ENCODE data around the gene ZBTB20.

ZBTB20 gene

DNA sequence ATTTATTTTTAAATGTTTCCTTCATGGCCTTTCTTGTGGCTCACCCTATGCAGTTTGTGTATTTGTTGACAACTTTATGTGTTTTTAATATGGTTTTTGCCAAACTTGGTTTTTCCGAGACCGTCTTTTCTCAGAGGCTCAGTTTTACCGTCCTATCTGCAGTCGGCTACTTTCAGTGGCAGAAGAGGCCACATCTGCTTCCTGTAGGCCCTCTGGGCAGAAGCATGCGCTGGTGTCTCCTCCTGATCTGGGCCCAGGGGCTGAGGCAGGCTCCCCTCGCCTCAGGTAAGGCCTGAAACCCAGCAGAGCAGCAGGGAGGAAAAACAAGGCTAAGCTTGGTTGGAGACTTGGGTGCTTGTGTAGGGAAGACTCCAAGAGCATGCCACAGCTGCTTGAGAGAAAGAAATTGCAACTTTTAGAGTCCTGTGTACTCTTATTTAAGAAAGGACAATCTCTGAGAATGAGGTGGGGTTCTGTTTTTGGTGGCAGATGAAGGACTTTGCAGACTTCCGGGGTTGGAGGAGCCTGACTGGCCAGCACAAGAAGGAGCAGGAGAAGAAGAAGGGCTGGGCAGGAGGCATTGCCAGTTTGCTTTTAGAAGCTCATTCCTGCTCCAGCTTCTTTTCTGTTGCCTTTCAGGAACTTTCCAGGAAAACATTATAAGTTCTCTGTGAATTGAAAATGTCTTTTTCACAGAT is 853.1 kb downstream of the ZBTB20 start, which contains the start of gene TIGIT:
TSS of gene TIGIT (plus strand) at position 191 of the 698 bp plus-strand sequence. CDS start at position 225, 34 bp downstream.
- no peak for DNase-seq (ENCODE audit: low read depth)

DNA sequence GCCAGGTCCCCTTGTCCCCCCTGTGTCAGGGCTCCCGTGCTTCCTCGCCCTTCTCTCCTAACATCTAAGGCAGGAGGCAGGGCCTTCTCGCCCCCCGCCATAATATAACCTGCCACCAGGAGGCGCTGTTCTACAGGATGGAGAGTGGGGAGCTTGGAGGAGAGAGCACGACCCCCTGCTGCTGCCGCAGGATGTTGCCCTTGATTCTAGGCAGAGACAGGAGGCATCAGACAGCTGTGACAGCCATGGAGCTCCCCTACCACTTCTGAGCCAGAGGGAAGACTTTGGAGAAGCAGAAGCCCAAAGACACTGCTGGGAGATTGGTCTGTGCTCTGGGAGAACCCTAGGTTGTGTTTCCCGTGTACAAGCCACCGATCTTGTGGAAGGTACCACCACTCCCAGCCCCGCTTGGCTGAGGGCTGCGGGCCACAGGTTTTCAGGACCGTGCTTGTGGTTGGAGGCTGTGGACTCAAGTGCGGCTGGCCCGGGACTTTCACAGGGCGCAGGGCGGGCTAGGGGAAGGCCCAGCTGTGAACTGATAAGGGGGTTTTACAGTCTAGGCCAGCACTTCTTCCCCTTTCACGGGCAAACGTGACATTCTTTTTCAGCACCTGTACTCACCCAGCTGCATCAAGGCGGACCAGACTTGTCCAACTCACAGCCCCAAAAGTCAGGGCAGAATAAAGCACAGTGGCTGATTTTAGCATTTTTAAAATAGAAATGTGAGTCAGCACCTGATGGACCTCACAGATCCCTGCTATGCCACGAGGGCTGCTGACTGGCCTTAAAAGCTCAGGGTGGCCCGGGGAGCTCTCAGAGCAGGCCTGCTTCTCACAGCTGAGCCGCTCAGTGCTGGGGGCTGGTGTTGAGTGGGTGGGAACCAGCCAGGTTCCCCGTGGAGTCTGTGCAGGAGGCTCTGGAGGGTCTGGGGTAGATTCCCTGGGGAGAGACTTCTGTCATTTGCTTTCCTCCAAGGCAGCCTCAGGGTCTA is 855.9 kb downstream of the ZBTB20 start:
- peak; percentile 12 for DNase-seq (ENCODE audit: low read depth)

DNA sequence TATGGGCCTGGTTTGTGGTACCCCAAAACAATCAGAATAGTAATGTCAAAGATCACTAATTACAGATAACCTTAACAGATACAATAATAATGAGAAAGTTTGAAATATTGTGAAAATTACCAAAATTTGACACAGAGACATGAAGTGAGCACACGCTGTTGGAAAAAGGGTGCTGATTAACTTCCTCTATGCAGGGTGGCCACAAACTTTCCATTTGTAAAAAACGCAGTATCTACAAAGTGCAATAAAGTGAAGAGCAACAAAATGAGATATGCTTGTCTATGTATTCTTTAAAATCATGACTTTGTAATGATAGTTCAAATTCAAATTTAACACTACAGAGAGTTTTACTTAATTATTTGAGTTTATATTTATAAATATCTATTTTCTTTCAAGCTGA is 860.8 kb downstream of the ZBTB20 start:
- DNase-seq (ENCODE audit: low read depth): no peak

DNA sequence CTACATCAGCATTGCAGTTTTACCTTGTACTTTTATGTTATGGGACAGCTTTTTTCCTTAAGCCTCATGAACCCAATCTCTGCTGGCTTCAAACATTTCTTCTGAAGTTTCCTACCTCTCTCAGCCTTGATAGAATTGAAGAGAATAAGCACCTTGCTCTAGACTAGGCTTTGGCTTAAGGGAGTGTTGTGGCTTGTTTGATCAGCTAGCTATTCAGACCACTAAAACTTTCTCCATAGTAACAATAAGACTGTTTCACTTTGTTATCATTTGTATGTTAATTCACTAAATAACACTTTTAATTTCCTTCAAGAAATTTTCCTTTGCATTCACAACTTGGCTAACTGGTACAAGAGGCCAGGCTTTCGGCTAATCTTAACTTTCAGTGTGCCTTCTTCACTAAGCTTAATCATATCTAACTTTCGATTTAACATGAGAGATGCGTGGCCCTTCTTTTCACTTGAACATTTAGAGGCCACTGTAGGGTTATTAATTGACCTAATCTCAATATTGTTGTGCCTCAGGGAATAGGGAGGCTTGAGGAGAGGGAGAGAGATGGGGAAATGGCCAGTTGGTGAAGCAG is 861.3 kb downstream of the ZBTB20 start:
- DNase-seq (ENCODE audit: low read depth): no peak

DNA sequence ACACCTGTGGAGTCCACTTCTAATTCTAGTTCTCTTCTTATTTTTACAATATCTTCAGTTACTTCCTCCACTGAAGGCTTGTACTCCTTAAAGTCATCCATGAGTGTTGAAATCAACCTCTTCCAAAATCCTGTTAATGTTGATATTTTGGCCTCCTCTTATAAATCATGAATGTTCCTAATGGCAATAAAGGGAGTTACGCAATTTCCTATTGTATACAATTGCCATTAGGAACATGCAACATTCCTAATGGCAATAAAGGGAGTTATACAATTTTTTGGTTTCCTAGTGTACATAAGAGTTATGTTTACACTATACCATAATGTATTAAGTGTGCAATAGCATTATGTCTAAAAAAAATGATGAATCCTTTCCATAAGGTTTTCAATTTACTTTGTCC is 862.4 kb downstream of the ZBTB20 start:
- DNase-seq (ENCODE audit: low read depth): no peak

Data from fibroblast of the conjunctiva (primary cell).